RPMI7951 (cell line): Measurements from ENCODE around the gene NDRG2. TPM values are rescaled to one million over a fixed set of nuclear protein-coding genes. Genes with fewer than 3 reads are reported as not detected.

Experiments used
- DNase-seq: peaks from one replicate; pipeline ENCODE4 v3.0.0-alpha.2; 2012; ENCODE audit warnings: low read depth
- total RNA-seq: library from RNA; depleted of rRNA; stranded (reverse); fragments of >200 nt; shearing (Covaris generic); gene quantifications from 2 replicates; pipeline ENCODE4 v1.2.3, GENCODE V29; 2014

Gene NDRG2
- total RNA-seq, 1 experiment from 2014 or later: 0.96 TPM

DNA sequence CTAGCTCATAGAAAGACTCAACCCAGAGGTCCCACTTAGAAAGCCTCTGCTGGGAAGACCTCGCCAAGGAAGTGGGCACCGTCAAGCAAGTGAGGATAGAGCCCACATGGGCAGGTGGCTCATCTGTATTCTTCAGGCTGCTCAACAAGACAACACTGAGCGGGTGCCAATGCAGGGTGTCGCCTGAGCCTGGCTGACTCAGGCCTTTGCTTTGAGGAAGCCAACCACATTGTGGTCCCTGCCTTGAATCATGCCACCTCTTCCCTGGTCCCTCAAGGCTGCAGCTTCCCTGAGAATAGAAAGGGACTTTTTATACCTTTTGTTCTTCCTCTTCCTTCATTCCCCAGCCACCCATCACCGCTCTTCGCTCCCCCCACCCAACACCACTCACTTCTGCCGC, 11.9 kb upstream of the NDRG2 start:
- peak; percentile 32 for DNase-seq

DNA sequence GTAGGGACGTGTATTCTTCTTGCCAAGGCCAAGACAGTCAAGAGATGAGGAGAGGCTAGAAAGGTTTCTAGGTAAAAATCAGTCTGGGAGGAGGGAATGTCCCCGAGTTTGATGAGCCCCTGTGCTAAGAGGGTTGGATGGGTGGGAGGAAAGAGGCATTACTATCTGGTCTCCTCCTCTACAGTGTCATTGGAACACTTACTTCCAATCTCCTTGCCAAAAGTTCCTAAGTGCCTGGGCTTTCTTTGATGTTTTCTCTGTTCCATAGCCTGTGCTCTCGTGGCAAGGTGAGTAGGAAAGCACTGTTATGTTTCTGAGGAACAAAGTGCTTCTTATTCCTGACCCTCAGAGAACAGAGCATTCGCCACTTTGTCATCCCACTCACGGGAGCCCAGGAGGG, 9.8 kb upstream of the NDRG2 start, which contains the start of gene RNASE13:
Gene RNASE13 (minus strand): TSS at position 101 of the 400 bp plus-strand sequence. CDS start 519 bp downstream, outside the sequence.
- DNase-seq: no peak

DNA sequence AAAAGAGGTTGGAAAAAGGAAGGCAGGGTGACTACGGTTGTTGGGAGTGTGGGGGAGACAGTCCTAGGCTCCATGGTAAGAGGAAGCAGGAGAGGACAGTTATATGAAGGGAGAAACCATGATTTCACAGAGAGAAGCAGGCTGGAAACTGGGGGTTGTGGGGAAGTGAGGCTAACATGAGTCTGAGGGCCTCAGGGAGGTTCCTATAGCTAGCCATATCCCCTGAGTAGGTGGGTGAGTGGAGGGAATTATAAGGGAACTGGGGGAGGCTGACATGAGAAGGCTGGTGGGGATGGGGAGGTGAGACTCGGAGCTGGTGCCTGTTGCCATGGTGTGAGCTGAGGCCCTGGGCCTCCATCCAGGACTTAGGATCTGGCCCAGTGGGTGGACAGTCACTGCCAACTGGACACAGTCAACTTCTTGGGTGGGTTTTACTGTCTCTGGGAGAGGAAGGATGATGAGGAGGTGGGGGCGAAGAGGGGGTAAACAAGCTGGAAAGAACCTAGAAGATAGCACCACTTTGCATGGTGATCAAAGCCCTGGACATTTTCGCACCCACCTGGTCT, 8.4 kb upstream of the NDRG2 start:
- no peak for DNase-seq

DNA sequence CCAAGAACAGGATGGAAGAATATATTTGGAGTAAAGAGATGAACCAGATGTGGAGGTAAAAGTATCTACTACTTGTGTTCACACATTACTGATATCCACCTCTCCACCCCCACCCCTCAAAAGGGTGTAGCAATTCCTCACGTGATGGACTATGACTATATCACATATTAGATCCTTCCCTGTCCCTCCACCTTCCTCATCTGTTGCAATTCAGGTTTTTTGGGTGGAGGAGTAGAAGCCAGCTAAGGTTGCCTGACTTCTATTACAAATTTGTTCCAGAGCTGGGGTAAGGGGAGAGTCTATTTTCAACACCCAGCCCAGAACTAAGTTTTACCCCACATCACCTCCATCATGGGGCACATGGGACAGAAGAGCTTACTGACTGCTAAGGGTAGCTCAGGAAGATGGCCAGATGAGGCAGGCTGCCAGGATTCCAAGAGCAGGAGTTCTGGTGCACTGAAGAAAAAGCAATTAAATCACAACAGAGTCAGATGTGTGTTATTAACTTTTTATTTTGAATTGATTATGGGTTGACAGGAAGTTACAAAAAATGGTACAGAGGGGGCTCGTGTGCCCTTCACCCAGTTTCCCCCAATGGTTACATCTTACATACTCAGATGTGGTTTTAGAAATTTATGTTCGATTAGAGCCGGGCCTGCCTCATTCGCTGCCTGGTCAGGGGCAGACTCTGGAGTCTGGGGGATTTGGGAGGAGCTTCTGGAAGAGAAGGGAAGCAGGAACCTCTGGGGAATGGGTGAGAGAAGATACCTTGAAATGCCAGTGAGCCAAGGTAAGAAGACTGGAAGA, 7.7 kb upstream of the NDRG2 start:
- no peak for DNase-seq

DNA sequence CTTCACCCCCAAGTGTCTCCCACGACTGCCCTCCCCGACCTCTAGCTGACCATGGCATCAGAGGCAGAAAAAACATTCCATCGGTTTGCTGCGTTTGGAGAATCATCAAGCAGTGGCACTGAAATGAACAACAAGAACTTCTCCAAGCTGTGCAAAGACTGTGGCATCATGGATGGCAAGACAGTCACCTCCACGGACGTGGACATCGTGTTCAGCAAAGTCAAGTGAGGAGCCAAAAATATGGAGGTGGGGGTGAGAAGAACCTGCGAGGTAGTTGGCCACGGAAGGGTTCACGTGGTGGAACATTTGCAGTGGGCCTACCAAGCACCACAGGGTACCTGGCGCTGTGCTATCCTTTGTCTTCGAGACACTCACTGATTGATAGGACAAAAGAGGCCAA, 5.7 kb upstream of the NDRG2 start:
- no peak for DNase-seq

DNA sequence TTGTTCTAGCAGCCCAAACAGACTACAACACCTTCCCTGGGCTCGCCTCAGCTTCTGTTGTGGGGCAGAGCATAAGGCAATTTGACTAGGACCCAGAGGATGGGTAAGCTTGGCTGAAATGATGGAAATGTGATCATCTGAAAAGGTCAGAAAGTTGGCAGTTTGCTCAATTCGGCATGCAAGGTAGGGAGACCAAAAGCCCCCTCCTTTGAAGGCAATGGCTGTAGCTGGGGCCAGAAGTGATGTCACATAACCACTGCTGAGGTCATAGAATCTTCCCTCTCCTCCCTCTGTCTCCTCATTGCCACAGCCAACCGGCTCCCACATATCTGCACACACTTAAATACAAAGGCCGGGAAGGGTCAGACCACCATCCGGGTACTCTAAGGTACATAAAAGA, 5.1 kb upstream of the NDRG2 start, which contains the start of gene TPPP2:
Gene TPPP2 (plus strand): TSS at position 301 of the 400 bp plus-strand sequence. CDS start 365 bp downstream, outside the sequence.
- no peak for DNase-seq

DNA sequence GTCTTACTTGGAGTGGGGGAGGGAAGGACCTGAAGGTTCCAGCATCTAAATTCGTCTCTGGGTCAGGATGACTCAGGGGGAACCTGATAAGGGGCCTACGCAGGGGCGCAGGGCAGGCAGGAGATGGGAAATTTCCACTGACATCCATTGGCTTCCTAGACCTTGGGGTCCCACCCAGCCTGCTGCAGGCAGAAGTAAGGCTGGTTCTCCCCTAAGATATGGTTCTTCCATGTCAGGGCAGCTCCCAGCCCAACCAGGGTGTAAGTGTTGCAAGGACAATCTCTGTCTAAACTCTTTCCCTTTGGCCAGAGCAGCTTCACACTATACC, 2.1 kb upstream of the NDRG2 start:
- DNase-seq: no peak

DNA sequence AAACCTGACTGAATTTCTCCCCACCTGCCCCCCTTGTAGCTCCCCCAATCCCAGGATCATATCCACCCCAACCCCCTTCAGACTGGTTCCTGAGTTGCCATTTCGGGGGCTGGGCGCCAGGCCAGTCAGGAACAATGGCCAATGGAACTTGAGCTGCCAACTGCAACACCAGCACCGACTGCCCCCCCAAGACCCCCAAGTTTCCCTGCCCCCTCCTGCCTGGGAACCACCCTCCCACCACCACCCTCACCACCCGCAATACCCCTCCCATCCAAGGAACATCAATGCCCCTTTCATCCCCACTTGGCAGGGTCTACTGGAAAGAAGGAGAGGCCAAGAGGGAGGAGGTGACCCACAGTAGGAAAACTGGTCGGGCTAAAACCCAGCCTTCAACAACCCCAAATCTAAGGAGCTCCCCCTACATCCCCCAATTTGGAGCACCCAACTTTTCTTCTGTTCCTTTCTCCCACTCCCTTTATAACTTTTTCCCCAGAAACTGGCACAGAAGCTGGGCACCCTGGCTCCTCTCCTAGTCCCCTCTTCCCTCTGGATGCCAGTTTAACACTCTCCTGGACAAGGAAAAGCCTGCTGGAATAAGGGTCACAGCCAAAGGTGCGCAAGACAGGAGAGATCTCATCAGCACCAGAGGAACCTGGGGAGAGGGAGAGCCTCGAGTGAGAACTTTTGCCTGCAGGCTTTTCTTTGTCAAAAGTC, 1.6 kb upstream of the NDRG2 start:
- DNase-seq: no peak

DNA sequence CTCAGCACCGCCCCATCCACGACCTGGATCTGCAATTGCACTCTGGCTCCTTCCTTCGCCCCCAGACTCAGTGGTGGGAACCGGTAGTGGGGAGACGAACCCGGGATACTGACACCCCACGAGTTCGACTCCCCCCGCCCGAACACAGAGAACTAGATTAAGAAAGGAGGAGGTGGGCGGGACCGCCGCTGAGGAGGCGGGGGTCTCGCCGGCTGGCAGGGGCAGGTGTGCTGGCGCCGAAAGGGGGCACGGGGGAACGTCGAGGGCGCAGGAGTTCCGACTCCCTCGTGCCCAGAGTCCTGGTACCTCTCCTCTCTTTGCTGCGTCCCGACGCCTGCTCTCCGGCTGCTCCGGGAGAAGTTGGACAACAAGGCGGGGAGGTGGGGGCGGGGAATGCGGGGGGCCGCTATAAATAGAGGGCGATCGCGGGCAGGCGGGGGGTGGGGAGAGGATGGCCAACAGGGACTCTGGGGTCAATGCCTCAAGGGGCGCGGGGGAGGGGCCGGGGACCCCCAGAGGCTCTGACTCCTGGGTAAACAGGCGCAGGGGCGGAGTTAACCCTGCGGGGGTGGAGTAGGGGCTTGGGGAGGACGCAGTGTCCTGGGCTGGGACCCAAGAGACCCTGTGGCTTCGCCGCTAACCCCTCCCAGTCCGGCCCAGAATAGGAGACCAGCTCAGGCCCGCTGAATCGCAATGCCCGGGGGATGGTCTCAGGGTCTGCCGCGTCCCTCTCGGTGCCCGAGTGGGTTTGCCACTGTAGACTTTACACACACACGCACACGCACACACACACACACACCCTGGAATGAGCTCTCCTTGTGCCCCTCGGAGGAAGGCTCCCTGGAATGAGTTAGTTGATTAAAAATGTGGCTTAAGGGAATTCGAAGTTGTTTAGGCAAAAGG, 761 bp upstream of the NDRG2 start:
- DNase-seq: no peak

DNA sequence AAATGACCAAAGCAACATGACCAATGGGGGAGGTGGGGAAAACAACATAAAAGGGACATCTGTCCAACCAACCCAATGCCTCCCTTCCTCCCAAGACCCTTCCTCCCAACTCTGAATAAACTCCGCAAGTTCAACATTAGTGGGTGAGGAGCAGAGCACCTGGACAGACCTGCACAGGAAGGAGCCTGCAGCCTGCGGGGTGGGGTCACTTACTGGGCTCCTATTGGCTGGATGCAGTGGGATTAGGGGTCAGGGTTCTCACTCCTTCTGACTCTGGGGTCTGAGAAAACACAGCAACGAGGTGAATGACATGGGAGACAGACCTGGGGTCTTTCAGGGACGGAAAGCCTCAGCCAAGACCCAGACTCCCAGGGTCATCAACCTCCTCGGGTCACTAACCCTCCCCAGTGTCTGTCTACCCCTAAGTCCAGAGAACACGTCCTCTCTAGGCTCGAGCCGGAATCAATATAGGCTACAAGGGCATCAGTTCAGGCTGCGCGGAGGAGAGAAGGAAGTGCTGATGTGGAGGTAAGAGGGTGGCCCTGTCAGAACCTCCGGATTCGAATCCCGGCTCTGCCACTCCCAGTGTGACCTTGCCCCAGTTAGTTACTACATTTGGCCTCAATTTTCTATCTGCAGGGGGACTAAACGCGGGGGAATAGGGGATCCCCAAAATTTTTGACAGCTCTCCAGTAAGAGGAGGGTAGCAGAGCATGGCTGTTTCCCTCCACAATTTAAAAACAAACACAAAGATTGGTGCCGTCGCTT, 860 bp downstream of the NDRG2 start:
- no peak for DNase-seq

DNA sequence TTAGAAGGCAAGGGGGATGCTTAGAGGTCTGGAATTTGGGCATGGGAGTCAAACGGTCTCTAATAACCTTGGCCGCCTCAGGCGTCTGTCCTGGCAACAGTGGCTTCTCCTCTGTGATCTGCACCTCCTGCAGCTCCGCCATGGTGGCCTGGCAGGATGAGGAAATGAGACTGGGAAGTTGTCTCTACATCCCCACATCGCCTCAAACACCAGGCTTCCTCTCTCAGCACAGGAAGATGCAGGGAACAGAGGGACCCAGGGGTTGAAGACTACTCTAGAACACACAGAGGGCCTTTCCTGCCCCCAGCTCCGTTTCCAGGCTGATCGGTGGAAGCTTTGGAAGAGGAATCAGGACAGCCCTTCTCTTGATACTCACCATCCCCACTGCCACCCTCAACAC, 1.7 kb downstream of the NDRG2 start:
- no peak for DNase-seq

DNA sequence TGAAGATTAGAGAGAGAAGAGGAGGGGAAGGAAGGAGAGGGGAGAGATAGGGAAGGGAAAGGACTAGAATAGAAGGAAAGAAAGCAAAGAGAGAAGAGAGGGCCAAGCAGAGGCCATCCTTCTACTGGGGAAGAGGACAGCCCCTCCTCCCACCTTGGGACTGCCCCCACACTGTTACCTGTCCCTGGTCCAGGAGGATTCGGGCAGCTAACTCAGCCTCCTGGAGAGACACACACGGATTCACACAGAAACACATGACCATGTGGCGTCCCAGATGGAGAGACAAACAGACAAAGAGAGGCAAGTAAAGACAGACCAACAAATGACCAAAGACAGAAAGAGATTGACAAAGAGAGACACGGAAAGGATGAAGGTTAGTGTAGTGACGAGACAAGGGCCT, 2.2 kb downstream of the NDRG2 start:
- DNase-seq: no peak

DNA sequence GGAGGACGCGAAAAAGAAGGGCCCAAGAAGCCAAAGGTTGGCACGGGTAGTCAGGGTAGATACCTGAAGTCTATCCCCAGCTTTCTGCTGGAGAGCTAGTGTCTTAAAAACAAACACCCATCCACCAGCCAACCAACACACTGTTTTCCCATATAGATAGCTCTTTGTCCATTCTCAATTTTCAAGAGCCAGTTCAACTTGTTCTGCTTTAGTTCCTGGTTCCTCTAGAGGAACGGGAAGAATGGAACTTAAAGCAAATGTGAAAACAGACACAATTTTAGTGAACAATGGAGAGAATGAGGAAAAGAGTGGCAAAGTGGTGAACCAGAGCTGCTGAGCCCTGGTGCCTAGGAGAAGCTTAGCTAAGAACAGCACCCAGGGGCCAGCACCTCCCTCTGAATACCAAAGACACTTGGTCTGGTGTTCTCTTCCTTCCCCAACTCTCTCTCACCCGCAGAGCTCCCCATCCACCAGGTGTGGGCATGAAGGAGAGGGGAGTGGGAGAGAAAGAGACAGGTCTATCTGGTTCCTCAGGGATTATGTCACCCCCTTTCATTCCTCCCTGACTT, 3.8 kb downstream of the NDRG2 start:
- DNase-seq: no peak

DNA sequence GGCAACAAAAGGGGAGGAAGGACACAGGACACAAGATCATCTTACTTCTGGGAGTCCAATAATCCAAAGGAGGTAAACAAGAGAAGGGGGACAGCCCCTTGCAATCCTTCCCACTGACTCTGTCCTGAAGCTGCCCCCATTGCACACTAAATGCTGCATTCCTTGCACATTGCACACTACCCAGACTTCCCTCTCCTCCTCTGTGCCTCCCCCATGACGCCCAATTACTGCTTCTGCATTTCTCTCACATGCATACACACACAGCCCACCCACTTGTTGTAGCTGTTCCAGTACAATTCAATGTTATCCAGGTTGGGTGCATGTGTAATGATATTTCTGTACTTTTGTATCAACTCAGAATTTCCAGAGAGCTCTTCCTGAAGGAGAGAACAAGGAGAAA, 5.5 kb downstream of the NDRG2 start:
- DNase-seq: no peak

DNA sequence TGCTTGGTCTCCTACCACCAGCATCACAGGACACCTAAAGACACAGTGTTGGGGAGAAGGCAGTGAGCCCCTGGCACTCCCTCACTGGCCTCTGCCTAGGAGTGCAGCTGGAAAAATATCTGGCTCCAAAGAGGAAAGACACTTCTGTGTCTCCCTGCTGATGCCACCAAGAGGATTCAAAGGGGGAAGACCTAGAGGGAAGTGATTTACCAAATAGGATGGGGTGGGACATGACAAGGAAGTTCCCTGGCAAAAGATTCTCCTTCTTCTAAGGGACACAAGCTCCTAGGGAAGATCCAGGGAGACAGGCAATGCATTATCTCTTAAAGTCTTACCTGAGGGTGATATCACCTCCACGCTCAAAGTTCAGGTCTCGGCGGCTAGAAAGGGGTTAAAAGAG, 6.1 kb downstream of the NDRG2 start:
- DNase-seq: no peak

DNA sequence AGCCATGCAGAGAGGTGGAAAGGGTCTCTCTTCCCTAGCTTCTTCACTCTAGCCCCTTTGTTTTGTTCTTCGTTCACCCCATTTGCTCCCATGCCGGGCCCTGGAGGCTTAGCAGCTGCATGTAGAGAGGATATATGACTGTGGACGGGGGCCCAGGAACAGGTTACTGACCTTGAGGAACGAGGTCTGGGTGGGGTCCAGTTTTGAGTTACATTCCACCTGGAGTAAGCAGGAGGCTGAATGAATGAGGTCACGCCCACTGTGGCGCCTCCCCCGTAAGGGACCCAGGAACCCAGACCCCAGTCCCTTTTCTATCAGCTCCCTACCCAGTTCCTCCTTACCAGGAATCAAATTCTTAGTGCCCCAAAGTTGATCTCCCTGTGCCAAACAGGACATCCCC, 6.6 kb downstream of the NDRG2 start:
- no peak for DNase-seq

DNA sequence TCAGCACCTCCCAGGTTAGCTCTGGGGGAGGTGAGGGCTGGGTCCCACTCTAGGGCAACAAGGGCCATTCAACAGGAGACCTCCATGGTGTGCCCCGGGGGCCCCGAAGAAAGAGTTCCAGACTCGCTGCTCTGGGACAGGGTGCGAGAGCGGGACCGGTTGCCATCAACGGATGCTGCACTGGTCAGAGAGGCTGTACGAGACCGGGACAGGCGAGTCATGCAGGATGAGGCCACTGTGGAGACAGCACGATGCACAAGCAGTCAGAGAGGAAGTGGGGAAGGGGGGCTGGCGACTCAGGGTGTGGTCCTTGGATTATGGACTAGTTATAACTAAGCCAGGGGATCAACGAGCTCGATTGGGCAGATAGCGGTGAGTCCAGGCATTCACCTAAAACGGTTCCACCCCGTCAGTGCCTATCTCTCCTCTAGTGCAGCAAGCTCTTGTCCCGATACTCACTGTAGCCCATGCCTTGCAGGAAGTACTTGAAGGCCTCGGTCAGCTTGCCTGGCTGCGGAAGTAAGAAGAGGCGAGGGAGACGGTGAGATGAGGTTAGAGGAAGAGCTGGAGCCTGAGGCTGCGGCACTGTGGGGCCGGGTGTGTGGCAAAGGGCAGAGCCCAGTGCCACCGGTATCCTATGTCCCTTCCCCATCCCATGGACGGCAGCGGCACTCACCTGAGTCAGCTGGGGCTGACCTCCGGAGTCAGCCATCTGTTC, 7.2 kb downstream of the NDRG2 start:
- no peak for DNase-seq

DNA sequence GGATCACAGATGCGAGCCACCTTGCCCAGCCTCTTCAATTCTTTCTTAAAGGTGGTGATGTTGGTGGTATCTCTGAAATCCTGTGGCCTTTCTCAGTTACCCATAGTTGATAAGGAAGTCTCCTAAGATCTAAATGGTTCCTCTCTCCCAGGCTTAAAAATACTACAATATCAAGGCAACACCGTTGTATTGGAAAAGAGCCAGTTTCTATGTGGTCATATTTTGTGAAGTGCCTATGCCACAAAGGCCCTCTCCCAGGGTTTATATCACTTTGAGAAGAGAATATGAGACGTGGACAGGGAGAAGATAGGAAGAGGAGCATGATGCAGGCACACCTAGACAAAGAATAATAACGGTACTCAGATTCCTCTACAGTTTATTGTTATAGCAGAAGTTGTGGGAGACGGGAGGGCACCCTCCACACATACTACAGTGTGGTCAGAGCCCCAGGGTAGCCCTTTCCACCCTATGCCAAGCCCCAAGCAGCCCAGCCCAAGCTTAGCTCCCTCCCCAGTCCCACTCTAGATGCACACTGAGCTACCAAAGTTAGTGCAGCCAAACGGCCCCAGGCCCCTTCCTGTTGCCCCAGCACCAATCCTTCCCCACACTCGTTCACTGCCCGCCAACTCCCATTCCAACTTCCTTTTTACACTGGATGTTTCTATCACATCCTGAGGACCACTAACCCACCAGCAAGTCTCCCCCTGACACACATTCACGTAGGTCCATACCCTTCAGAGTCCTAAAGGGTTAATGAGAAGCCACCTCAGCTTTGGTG, 8.3 kb downstream of the NDRG2 start:
- no peak for DNase-seq

DNA sequence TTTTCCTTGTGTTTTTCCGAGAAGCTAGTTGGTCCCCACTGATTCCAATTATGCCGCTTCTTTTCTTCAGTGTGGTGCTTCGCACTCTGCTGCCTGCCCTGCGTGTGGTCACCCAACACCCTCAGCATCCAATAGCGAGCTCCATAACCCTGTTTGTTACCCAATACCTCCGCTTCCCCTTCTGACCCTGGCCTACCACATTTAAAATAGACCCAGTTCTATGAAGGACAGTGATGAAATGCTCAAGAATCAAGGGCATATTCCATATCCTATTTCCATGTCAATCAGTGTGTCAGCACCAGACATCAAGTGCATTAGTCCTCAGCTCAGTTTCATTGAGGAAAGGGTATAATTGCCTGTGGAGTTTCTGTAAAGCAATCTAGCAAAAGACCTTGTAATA, 9.5 kb downstream of the NDRG2 start:
- no peak for DNase-seq
